ENCODE data around the gene CCDC24. TPM values are rescaled to one million over a fixed set of nuclear protein-coding genes. Genes with fewer than 3 reads are reported as not detected.

Gene CCDC24
- total and polyA plus RNA-seq, 4 donors: 2.6 to 29.7 (median 5.9) TPM

GRCh38 chr1:44043176-44044070 lies 52.0 kb downstream of the CCDC24 start:
- Histone ChIP-seq H3K36me3 (ENCODE audit: control insufficient read depth in 1 of 2, insufficient read depth in 2 of 2, low read length in 1 of 2) (no peaks in the 10 kb centered on the region), H3K27me3 (ENCODE audit: control insufficient read depth in 1 of 2, insufficient read depth in 2 of 2, low read length in 1 of 2) (no peaks in the 10 kb centered on the region), H3K9me3 (ENCODE audit: control insufficient read depth, low read length) (no peaks in the 10 kb centered on the region), H3K27ac (ENCODE audit: low read depth in 1 of 2, low read length in 2 of 2) (no peak overlapping the region), H3K4me1 (ENCODE audit: control insufficient read depth in 1 of 2, insufficient read depth in 2 of 2, low read length in 2 of 2) (peaks cover 0 to 4% of the 10 kb centered on the region in 2 donors), H3K4me3 (ENCODE audit: low read length in 2 of 2) (no peak overlapping the region)
- ATAC-seq (ENCODE audit: low FRiP score): no peak
- WGBS, 2 donors: 90% methylated on average over 16 of the region's 16 CpGs
- intact Hi-C loops (cut with DNase I): no loop called here
- DNase-seq: no peak

GRCh38 chr1:44044071-44044801 lies 52.8 kb downstream of the CCDC24 start:
- Histone ChIP-seq H3K36me3 (ENCODE audit: control insufficient read depth in 1 of 2, insufficient read depth in 2 of 2, low read length in 1 of 2) (no peaks in the 10 kb centered on the region), H3K27ac (ENCODE audit: low read depth in 1 of 2, low read length in 2 of 2) (no peak overlapping the region), H3K4me3 (ENCODE audit: low read length in 2 of 2) (no peak overlapping the region), H3K27me3 (ENCODE audit: control insufficient read depth in 1 of 2, insufficient read depth in 2 of 2, low read length in 1 of 2) (no peaks in the 10 kb centered on the region), H3K9me3 (ENCODE audit: control insufficient read depth, low read length) (no peaks in the 10 kb centered on the region), H3K4me1 (ENCODE audit: control insufficient read depth in 1 of 2, insufficient read depth in 2 of 2, low read length in 2 of 2) (peaks cover 0 to 4% of the 10 kb centered on the region in 2 donors)
- 92 to 94% methylated on average over 7 of the region's 7 CpGs for WGBS, 2 donors
- ATAC-seq (ENCODE audit: low FRiP score) (no peak), DNase-seq (no peak)
- intact Hi-C loops (cut with DNase I): no loop called here

- no peak for DNase-seq
- intact Hi-C loops (cut with DNase I): no loop called here
Measured at GRCh38 chr1:44045064-44045463, 53.7 kb downstream of the CCDC24 start.

More at GRCh38 chr1:44045064-44045463, 53.7 kb downstream of the CCDC24 start:
- peaks cover 0 to 4% of the 10 kb centered on the region in 2 donors for H3K4me1 ChIP-seq (ENCODE audit: control insufficient read depth in 1 of 2, insufficient read depth in 2 of 2, low read length in 2 of 2)
- WGBS, 2 donors: 85 to 89% methylated on average over 9 of the region's 9 CpGs
- no peak overlapping the region for H3K4me3 ChIP-seq (ENCODE audit: low read length in 2 of 2)
- no peaks in the 10 kb centered on the region for H3K36me3 ChIP-seq (ENCODE audit: control insufficient read depth in 1 of 2, insufficient read depth in 2 of 2, low read length in 1 of 2)
- no peaks in the 10 kb centered on the region for H3K27me3 ChIP-seq (ENCODE audit: control insufficient read depth in 1 of 2, insufficient read depth in 2 of 2, low read length in 1 of 2)
- no peaks in the 10 kb centered on the region for H3K9me3 ChIP-seq (ENCODE audit: control insufficient read depth, low read length)
- no peak for ATAC-seq (ENCODE audit: low FRiP score)
- H3K27ac ChIP-seq (ENCODE audit: low read depth in 1 of 2, low read length in 2 of 2): no peak overlapping the region

Other genes with a start within 250 kb of the CCDC24 start
- 1 to 10 TPM; 1.8 to 4.9 TPM for gene ARTN, start 57.8 kb upstream of the CCDC24 start, total RNA-seq
- 1 to 10 TPM in 1 of 2 donors, not detected in 1; 2.1 TPM for gene ARTN, start 57.8 kb upstream of the CCDC24 start, polyA plus RNA-seq
- 10 to 100 TPM; 19.4 to 22.5 TPM for gene IPO13, start 44.6 kb upstream of the CCDC24 start, total RNA-seq
- 10 to 100 TPM in 1 of 2 donors, 1 to 10 TPM in 1; 9.8 to 29.2 TPM for gene IPO13, start 44.6 kb upstream of the CCDC24 start, polyA plus RNA-seq
- 10 to 100 TPM; 11.8 to 14.7 TPM for gene DPH2, start 21.6 kb upstream of the CCDC24 start, total RNA-seq
- gene DPH2, start 21.6 kb upstream of the CCDC24 start, polyA plus RNA-seq: 10 to 100 TPM in 1 of 2 donors, 1 to 10 TPM in 1; 6.0 to 15.8 TPM
- gene ATP6V0B, start 16.6 kb upstream of the CCDC24 start, total RNA-seq: 10 to 100 TPM; 77.9 to 79.8 TPM
- gene ATP6V0B, start 16.6 kb upstream of the CCDC24 start, polyA plus RNA-seq: 100 to 1,000 TPM; 109 to 119 TPM
- gene B4GALT2, start 12.4 kb upstream of the CCDC24 start, total RNA-seq: 10 to 100 TPM; 31.8 to 32.2 TPM
- 10 to 100 TPM; 34.8 to 40.2 TPM for gene B4GALT2, start 12.4 kb upstream of the CCDC24 start, polyA plus RNA-seq
- gene SLC6A9, start 39.9 kb downstream of the CCDC24 start, total RNA-seq: 10 to 100 TPM in 1 of 2 donors, 1 to 10 TPM in 1; 5.5 to 18.9 TPM
- gene SLC6A9, start 39.9 kb downstream of the CCDC24 start, polyA plus RNA-seq: 1 to 10 TPM; 1.3 to 7.5 TPM
- gene KLF17, start 127.2 kb downstream of the CCDC24 start, total RNA-seq: under 1 TPM; 0.16 to 0.33 TPM
- under 1 TPM; 0.13 to 0.15 TPM for gene KLF17, start 127.2 kb downstream of the CCDC24 start, polyA plus RNA-seq
- gene KLF18, start 150.0 kb downstream of the CCDC24 start, total RNA-seq: not detected
- not detected for gene KLF18, start 150.0 kb downstream of the CCDC24 start, polyA plus RNA-seq
- gene DMAP1, start 221.9 kb downstream of the CCDC24 start, total RNA-seq: 10 to 100 TPM; 30.1 to 36.4 TPM
- 100 to 1,000 TPM in 1 of 2 donors, 10 to 100 TPM in 1; 21.8 to 134 TPM for gene DMAP1, start 221.9 kb downstream of the CCDC24 start, polyA plus RNA-seq

All from aorta (tissue), 5 donors.